Ascending aorta (tissue), 2 donors: Measurements from ENCODE around the gene GRM5. TPM values are rescaled to one million over a fixed set of nuclear protein-coding genes. Genes with fewer than 3 reads are reported as not detected.

Experiments used
- DNase-seq, 2 donors: peaks; one replicate each; pipeline ENCODE4 v3.0.0-alpha.2; 2019; ENCODE audit warnings: low spot score in 2 of 2
- H3K27ac ChIP-seq, 2 donors: fragments of 200-600 bp; sonication (generic); one replicate each; pipeline ENCODE4 v1.5.1; 2016 to 2017; ENCODE audit warnings: mild to moderate bottlenecking in 1 of 2
- H3K27me3 ChIP-seq: fragments of 200-600 bp; sonication (generic); one replicate; pipeline ENCODE4 v1.5.1; 2017
- H3K36me3 ChIP-seq, 2 donors: fragments of 200-600 bp; sonication (generic); one replicate each; pipeline ENCODE4 v1.5.1; 2016
- H3K4me1 ChIP-seq, 2 donors: fragments of 200-600 bp; sonication (generic); one replicate each; pipeline ENCODE4 v1.5.1; 2016 to 2017; ENCODE audit warnings: mild to moderate bottlenecking in 1 of 2
- H3K4me3 ChIP-seq, 2 donors: fragments of 200-600 bp; sonication (generic); one replicate each; pipeline ENCODE4 v1.5.1; 2016 to 2017; ENCODE audit warnings: mild to moderate bottlenecking in 1 of 2
- H3K9me3 ChIP-seq, 2 donors: fragments of 200-600 bp; sonication (generic); one replicate each; pipeline ENCODE4 v1.5.1; 2016
- intact Hi-C: fragments of 100-400 bp; cut with DNase I; formaldehyde crosslinking; loops from one replicate; pipeline ENCODE4 v1.15.1; 2023
- total RNA-seq: library from RNA; depleted of rRNA; stranded (reverse); fragments of >200 nt; gene quantifications from one replicate; pipeline ENCODE4 v1.1.0, GENCODE V29; 2016
- TF ChIP-seq, protein P1 (sequence below), 3 experiments: fragments of 200-600 bp in 2 of 3; fragments of 450-650 bp in 1 of 3; sonication (generic) in 2 of 3; IDR thresholded peaks; one replicate each; pipeline ENCODE4 v1.5.1; 2016 to 2019; ENCODE audit warnings: antibody characterized with exemption in 3 of 3, mild to moderate bottlenecking in 1 of 3, moderate library complexity in 1 of 3

The GRM5 gene
- total RNA-seq, 1 donor from 2014 or later = 10.2 TPM

DNA sequence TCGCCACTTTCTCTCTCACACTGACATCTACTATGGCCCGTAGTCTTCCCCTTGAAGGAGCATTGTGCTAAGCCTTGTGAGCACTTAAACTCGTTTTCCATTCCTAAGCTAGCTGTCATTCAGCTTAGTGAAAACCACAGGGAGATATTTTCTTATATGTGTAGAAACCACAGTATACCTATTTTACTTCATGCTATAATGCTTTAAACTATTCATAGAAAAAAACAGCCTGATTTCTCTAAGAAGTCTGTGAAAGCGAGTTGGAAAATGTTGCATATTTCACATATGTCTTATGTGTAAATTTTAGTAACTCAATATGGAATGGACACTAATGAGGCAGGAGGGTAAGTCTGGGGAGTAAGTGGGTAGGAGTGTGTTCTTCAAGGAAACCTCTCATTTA, 534.0 kb downstream of the GRM5 start:
- Histone ChIP-seq H3K36me3 (no peaks in the 10 kb centered on the region), H3K4me1 (no peaks in the 10 kb centered on the region), H3K9me3 (no peaks in the 10 kb centered on the region), H3K27me3 (no peaks in the 10 kb centered on the region), H3K4me3 (no peak overlapping the region), H3K27ac (no peak overlapping the region)
- no peak for DNase-seq
- TF ChIP-seq, protein P1, sequence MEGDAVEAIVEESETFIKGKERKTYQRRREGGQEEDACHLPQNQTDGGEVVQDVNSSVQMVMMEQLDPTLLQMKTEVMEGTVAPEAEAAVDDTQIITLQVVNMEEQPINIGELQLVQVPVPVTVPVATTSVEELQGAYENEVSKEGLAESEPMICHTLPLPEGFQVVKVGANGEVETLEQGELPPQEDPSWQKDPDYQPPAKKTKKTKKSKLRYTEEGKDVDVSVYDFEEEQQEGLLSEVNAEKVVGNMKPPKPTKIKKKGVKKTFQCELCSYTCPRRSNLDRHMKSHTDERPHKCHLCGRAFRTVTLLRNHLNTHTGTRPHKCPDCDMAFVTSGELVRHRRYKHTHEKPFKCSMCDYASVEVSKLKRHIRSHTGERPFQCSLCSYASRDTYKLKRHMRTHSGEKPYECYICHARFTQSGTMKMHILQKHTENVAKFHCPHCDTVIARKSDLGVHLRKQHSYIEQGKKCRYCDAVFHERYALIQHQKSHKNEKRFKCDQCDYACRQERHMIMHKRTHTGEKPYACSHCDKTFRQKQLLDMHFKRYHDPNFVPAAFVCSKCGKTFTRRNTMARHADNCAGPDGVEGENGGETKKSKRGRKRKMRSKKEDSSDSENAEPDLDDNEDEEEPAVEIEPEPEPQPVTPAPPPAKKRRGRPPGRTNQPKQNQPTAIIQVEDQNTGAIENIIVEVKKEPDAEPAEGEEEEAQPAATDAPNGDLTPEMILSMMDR (IDR thresholded peaks at IDR 0.05) = no peak
- intact Hi-C loops = no loop called here

DNA sequence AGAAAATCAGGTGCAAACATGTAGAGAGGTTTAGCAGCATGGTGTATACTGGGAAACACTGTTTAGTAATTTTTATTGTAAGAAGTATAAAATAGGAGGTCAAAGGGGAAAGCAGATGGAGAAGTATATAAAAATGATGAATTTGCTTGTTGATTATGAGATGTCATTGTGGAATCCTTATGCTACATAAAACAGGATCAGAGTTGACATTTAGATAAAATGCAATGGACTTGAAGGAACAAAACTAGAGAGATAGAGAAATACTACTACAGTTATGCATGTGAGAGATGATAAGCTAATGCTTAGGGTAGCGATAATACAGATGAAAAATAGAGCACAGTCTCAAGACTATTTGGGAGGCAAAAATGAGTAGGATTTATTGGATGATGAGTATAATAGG, 536.4 kb downstream of the GRM5 start:
- H3K4me3 ChIP-seq = no peak overlapping the region
- intact Hi-C loops = no loop called here
- H3K9me3 ChIP-seq = no peaks in the 10 kb centered on the region
- H3K4me1 ChIP-seq = no peaks in the 10 kb centered on the region
- TF ChIP-seq, protein P1 (IDR thresholded peaks at IDR 0.05) = no peak
- H3K27me3 ChIP-seq = no peaks in the 10 kb centered on the region
- H3K27ac ChIP-seq = no peak overlapping the region
- H3K36me3 ChIP-seq = no peaks in the 10 kb centered on the region
- no peak for DNase-seq

DNA sequence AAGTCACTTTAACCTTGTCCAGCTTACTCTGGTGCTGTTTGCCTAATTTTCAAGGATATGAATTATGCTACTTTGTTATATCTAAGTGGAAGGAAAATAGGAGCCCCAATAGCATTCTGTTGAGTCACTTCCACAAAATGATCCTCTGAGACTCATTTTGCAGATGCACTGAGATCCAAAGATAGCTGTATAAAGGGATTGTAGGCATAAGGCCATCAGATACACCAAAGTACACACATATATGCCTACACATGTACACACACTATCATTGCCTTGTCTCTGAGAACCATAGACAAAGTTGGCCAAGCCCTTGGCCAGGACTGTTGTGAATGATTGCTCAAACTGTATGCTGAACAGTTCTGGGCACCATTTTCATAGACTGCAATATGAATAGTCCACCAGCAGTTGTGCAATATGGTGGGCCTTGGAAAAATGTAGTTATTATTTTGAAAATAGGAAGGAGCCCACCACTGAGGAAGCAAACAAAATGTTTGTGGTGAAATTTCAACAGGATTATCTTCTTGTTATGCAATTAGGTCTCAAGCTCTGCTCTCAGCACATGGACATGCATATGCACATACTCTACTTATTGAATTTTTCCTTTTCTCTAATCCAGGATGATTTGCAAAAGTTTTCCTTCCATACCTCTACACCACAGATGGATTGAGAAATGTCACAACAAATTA, 542.3 kb downstream of the GRM5 start:
- Histone ChIP-seq H3K36me3 (no peaks in the 10 kb centered on the region), H3K27me3 (no peaks in the 10 kb centered on the region), H3K27ac (no peak overlapping the region), H3K4me1 (no peaks in the 10 kb centered on the region), H3K9me3 (no peaks in the 10 kb centered on the region), H3K4me3 (no peak overlapping the region)
- TF ChIP-seq, protein P1 (IDR thresholded peaks at IDR 0.05) = no peak
- no peak for DNase-seq
- intact Hi-C loops = no loop called here

DNA sequence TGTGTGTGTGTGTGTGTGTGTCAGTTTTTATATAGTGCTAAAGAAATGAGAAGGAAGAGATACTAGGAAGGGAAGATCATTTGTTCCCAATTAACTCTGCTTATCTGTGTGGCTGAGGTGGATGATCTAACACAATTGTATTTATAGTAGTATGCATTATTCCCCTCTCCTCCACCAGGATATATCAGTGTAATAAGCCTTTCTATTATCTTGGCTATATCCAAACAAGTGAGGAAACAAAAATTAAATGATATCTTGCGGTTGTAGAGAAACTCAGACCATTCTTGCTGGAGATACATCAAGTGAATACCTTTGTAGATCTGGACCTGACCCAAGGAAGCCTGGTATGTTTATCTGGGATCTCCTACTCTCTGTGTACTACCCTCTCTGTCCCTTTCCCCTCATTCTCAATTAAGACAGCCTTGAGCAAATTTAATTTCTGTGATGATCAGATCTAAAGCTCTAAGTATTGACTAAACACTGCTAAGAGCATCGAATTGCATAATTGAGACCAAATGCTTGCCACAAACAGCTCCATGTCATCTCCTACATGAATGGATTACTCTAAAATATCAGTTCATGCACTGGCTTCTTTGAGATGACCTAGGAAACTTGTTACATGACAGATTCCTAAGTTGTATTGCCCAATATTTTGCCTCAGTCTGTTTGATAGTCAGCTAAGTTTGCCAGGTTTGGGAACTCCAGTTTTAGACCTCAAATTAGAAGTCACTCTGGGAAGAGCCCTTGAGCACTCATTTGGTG, 543.0 kb downstream of the GRM5 start:
- H3K4me1 ChIP-seq = no peaks in the 10 kb centered on the region
- TF ChIP-seq, protein P1 (IDR thresholded peaks at IDR 0.05) = no peak
- intact Hi-C loops = no loop called here
- no peak for DNase-seq
- H3K27me3 ChIP-seq = no peaks in the 10 kb centered on the region
- no peak overlapping the region for H3K27ac ChIP-seq
- no peak overlapping the region for H3K4me3 ChIP-seq
- no peaks in the 10 kb centered on the region for H3K36me3 ChIP-seq
- no peaks in the 10 kb centered on the region for H3K9me3 ChIP-seq

DNA sequence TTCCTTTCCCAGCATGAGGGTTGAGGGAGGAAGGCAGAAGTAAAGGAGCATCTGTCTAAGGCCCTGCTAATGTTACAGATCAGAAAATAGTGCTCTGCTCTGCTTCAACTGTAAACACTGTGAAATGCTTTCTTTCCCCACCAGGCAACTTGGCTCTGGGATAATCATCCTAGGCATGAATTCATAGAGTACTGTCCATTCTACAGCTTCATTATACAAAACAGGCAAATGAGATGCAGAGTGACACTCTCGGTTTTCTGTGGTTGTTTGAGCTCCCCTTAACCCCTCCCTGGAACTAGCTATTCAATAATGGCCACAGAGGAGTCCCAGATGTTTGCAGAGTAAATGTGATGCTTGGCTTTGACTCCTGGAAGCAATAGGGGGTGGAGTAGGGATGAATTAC, 544.0 kb downstream of the GRM5 start:
- no peak overlapping the region for H3K4me3 ChIP-seq
- no peak for DNase-seq
- H3K4me1 ChIP-seq = no peaks in the 10 kb centered on the region
- H3K9me3 ChIP-seq = no peaks in the 10 kb centered on the region
- H3K36me3 ChIP-seq = no peaks in the 10 kb centered on the region
- TF ChIP-seq, protein P1 (IDR thresholded peaks at IDR 0.05) = no peak
- no peak overlapping the region for H3K27ac ChIP-seq
- H3K27me3 ChIP-seq = no peaks in the 10 kb centered on the region
- intact Hi-C loops = no loop called here
